B cell (primary cell): ENCODE results near the gene SDC1.

ENCODE experiments used
- EZH2 ChIP-seq: IDR thresholded peaks from 2 replicates; pipeline ENCODE4 v1.6.1; 2012; ENCODE audit warnings: borderline replicate concordance, low read depth, mild to moderate bottlenecking, moderate library complexity, low read length; ENCODE audit not compliant: insufficient read depth, poor library complexity, severe bottlenecking
- TF ChIP-seq, protein P1 (sequence below): fragments of 200-600 bp; IDR thresholded peaks from one replicate; pipeline ENCODE4 v1.8.0; 2022; ENCODE audit warnings: antibody characterized with exemption, mild to moderate bottlenecking

- TF ChIP-seq, protein P1, sequence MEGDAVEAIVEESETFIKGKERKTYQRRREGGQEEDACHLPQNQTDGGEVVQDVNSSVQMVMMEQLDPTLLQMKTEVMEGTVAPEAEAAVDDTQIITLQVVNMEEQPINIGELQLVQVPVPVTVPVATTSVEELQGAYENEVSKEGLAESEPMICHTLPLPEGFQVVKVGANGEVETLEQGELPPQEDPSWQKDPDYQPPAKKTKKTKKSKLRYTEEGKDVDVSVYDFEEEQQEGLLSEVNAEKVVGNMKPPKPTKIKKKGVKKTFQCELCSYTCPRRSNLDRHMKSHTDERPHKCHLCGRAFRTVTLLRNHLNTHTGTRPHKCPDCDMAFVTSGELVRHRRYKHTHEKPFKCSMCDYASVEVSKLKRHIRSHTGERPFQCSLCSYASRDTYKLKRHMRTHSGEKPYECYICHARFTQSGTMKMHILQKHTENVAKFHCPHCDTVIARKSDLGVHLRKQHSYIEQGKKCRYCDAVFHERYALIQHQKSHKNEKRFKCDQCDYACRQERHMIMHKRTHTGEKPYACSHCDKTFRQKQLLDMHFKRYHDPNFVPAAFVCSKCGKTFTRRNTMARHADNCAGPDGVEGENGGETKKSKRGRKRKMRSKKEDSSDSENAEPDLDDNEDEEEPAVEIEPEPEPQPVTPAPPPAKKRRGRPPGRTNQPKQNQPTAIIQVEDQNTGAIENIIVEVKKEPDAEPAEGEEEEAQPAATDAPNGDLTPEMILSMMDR = no peak
- TF ChIP-seq EZH2 = no peak
These were observed 26.9 kb downstream of the SDC1 start for GRCh38 chr2:20198001-20198400.
